ENCODE measurements around the gene TTC19.

The TTC19 gene

GRCh38 chr17:16002708-16003260 lies 3.2 kb downstream of the TTC19 start:
- no peak for DNase-seq
- H3K36me3 ChIP-seq (ENCODE audit: control insufficient read depth in 4 of 4, insufficient read depth in 4 of 4, low read length in 3 of 4): peaks cover 23 to 68% (median 57%) of the 10 kb centered on the region in 4 experiments
- H3K4me1 ChIP-seq (ENCODE audit: control extremely low read depth in 1 of 4, control insufficient read depth in 4 of 4, insufficient read depth in 4 of 4, low read length in 3 of 4): peaks cover 9 to 24% (median 16%) of the 10 kb centered on the region in 4 experiments
- no peak overlapping the region for H3K4me3 ChIP-seq (ENCODE audit: control insufficient read depth in 1 of 7, extremely low read depth in 1 of 7, insufficient read depth in 4 of 7, low read depth in 2 of 7, low read length in 6 of 7)
- no peak overlapping the region for H3K27ac ChIP-seq (ENCODE audit: insufficient read depth in 1 of 2, low read depth in 1 of 2, low read length in 2 of 2, poor library complexity in 1 of 2, severe bottlenecking in 2 of 2)
- WGBS (ENCODE audit: insufficient coverage): 100% methylated on average over 1 of the region's 2 CpGs
- CTCF ChIA-PET: no interaction called here
- POLR2A ChIA-PET: no interaction called here
- peaks cover 0 to 5% (median 3%) of the 10 kb centered on the region in 5 experiments for H3K9me3 ChIP-seq (ENCODE audit: control extremely low read depth in 1 of 5, control insufficient read depth in 4 of 5, insufficient read depth in 2 of 5, low read depth in 1 of 5, low read length in 4 of 5)
- no peaks in the 10 kb centered on the region for H3K27me3 ChIP-seq (replicated peaks in 2 of 5; ENCODE audit: control insufficient read depth in 4 of 5, insufficient read depth in 5 of 5, low read length in 4 of 5)

- ChIA-PET POLR2A (no interaction called here), CTCF (interaction anchor here (1.0 kb wide), 1 partner anchor 12 kb away, joined by 3 read pairs; no protein-coding TSS in a partner anchor)
- Histone ChIP-seq H3K36me3 (ENCODE audit: control insufficient read depth in 4 of 4, insufficient read depth in 4 of 4, low read length in 3 of 4) (peaks cover 32 to 78% (median 66%) of the 10 kb centered on the region in 4 experiments), H3K4me1 (ENCODE audit: control extremely low read depth in 1 of 4, control insufficient read depth in 4 of 4, insufficient read depth in 4 of 4, low read length in 3 of 4) (peaks cover 9 to 20% (median 11%) of the 10 kb centered on the region in 4 experiments), H3K4me3 (ENCODE audit: control insufficient read depth in 1 of 7, extremely low read depth in 1 of 7, insufficient read depth in 4 of 7, low read depth in 2 of 7, low read length in 6 of 7) (no peak overlapping the region), H3K9me3 (ENCODE audit: control extremely low read depth in 1 of 5, control insufficient read depth in 4 of 5, insufficient read depth in 2 of 5, low read depth in 1 of 5, low read length in 4 of 5) (peaks cover 0 to 5% (median 3%) of the 10 kb centered on the region in 5 experiments), H3K27me3 (replicated peaks in 2 of 5; ENCODE audit: control insufficient read depth in 4 of 5, insufficient read depth in 5 of 5, low read length in 4 of 5) (no peaks in the 10 kb centered on the region), H3K27ac (ENCODE audit: insufficient read depth in 1 of 2, low read depth in 1 of 2, low read length in 2 of 2, poor library complexity in 1 of 2, severe bottlenecking in 2 of 2) (peak overlapping the region in 1 of 2 experiments; percentile 7)
- DNase-seq: no peak
- WGBS (ENCODE audit: insufficient coverage): 100% methylated on average over 1 of the region's 1 CpG
These were observed 4.2 kb downstream of the TTC19 start for GRCh38 chr17:16003841-16004240.

- Histone ChIP-seq H3K27ac (ENCODE audit: insufficient read depth in 1 of 2, low read depth in 1 of 2, low read length in 2 of 2, poor library complexity in 1 of 2, severe bottlenecking in 2 of 2) (no peak overlapping the region), H3K27me3 (replicated peaks in 2 of 5; ENCODE audit: control insufficient read depth in 4 of 5, insufficient read depth in 5 of 5, low read length in 4 of 5) (no peaks in the 10 kb centered on the region), H3K4me1 (ENCODE audit: control extremely low read depth in 1 of 4, control insufficient read depth in 4 of 4, insufficient read depth in 4 of 4, low read length in 3 of 4) (peaks cover 5 to 8% (median 8%) of the 10 kb centered on the region in 4 experiments), H3K36me3 (ENCODE audit: control insufficient read depth in 4 of 4, insufficient read depth in 4 of 4, low read length in 3 of 4) (peaks cover 37 to 87% (median 68%) of the 10 kb centered on the region in 4 experiments), H3K4me3 (ENCODE audit: control insufficient read depth in 1 of 7, extremely low read depth in 1 of 7, insufficient read depth in 4 of 7, low read depth in 2 of 7, low read length in 6 of 7) (no peak overlapping the region), H3K9me3 (ENCODE audit: control extremely low read depth in 1 of 5, control insufficient read depth in 4 of 5, insufficient read depth in 2 of 5, low read depth in 1 of 5, low read length in 4 of 5) (peaks cover 0 to 5% (median 3%) of the 10 kb centered on the region in 5 experiments)
- no peak for DNase-seq
- CTCF ChIA-PET: interaction anchor here (1.3 kb wide), 1 partner anchor 21 kb away, joined by 3 read pairs; no protein-coding TSS in a partner anchor
- POLR2A ChIA-PET: interaction anchor here (0.6 to 0.7 kb wide), 2 partner anchors 30 to 320 kb away, joined by 3 to 4 read pairs; no protein-coding TSS in a partner anchor
- 100% methylated on average over 1 of the region's 1 CpG for WGBS (ENCODE audit: insufficient coverage)
These were observed 6.0 kb downstream of the TTC19 start for GRCh38 chr17:16005636-16006035.

GRCh38 chr17:16007439-16007838 lies 7.8 kb downstream of the TTC19 start:
- Histone ChIP-seq H3K27me3 (replicated peaks in 2 of 5; ENCODE audit: control insufficient read depth in 4 of 5, insufficient read depth in 5 of 5, low read length in 4 of 5) (no peaks in the 10 kb centered on the region), H3K4me1 (ENCODE audit: control extremely low read depth in 1 of 4, control insufficient read depth in 4 of 4, insufficient read depth in 4 of 4, low read length in 3 of 4) (no peaks in the 10 kb centered on the region), H3K9me3 (ENCODE audit: control extremely low read depth in 1 of 5, control insufficient read depth in 4 of 5, insufficient read depth in 2 of 5, low read depth in 1 of 5, low read length in 4 of 5) (no peaks in the 10 kb centered on the region), H3K27ac (ENCODE audit: insufficient read depth in 1 of 2, low read depth in 1 of 2, low read length in 2 of 2, poor library complexity in 1 of 2, severe bottlenecking in 2 of 2) (no peak overlapping the region), H3K36me3 (ENCODE audit: control insufficient read depth in 4 of 4, insufficient read depth in 4 of 4, low read length in 3 of 4) (peaks cover 34 to 87% (median 67%) of the 10 kb centered on the region in 4 experiments), H3K4me3 (ENCODE audit: control insufficient read depth in 1 of 7, extremely low read depth in 1 of 7, insufficient read depth in 4 of 7, low read depth in 2 of 7, low read length in 6 of 7) (no peak overlapping the region)
- no peak for DNase-seq
- ChIA-PET CTCF (no interaction called here), POLR2A (no interaction called here)
- WGBS (ENCODE audit: insufficient coverage): 100% methylated on average over 2 of the region's 3 CpGs

- ChIA-PET CTCF (no interaction called here), POLR2A (no interaction called here)
- Histone ChIP-seq H3K4me1 (ENCODE audit: control extremely low read depth in 1 of 4, control insufficient read depth in 4 of 4, insufficient read depth in 4 of 4, low read length in 3 of 4) (no peaks in the 10 kb centered on the region), H3K27me3 (replicated peaks in 2 of 5; ENCODE audit: control insufficient read depth in 4 of 5, insufficient read depth in 5 of 5, low read length in 4 of 5) (no peaks in the 10 kb centered on the region), H3K4me3 (ENCODE audit: control insufficient read depth in 1 of 7, extremely low read depth in 1 of 7, insufficient read depth in 4 of 7, low read depth in 2 of 7, low read length in 6 of 7) (no peak overlapping the region), H3K27ac (ENCODE audit: insufficient read depth in 1 of 2, low read depth in 1 of 2, low read length in 2 of 2, poor library complexity in 1 of 2, severe bottlenecking in 2 of 2) (no peak overlapping the region), H3K36me3 (ENCODE audit: control insufficient read depth in 4 of 4, insufficient read depth in 4 of 4, low read length in 3 of 4) (peaks cover 11 to 56% (median 33%) of the 10 kb centered on the region in 4 experiments), H3K9me3 (ENCODE audit: control extremely low read depth in 1 of 5, control insufficient read depth in 4 of 5, insufficient read depth in 2 of 5, low read depth in 1 of 5, low read length in 4 of 5) (no peaks in the 10 kb centered on the region)
- WGBS (ENCODE audit: insufficient coverage): 93% methylated on average over 1 of the region's 3 CpGs
- DNase-seq: no peak
These were observed 14.4 kb downstream of the TTC19 start for GRCh38 chr17:16013943-16014407.

GRCh38 chr17:16019347-16019746 lies 19.7 kb downstream of the TTC19 start:
- Histone ChIP-seq H3K27me3 (replicated peaks in 2 of 5; ENCODE audit: control insufficient read depth in 4 of 5, insufficient read depth in 5 of 5, low read length in 4 of 5) (no peaks in the 10 kb centered on the region), H3K27ac (ENCODE audit: insufficient read depth in 1 of 2, low read depth in 1 of 2, low read length in 2 of 2, poor library complexity in 1 of 2, severe bottlenecking in 2 of 2) (no peak overlapping the region), H3K9me3 (ENCODE audit: control extremely low read depth in 1 of 5, control insufficient read depth in 4 of 5, insufficient read depth in 2 of 5, low read depth in 1 of 5, low read length in 4 of 5) (no peaks in the 10 kb centered on the region), H3K4me1 (ENCODE audit: control extremely low read depth in 1 of 4, control insufficient read depth in 4 of 4, insufficient read depth in 4 of 4, low read length in 3 of 4) (no peaks in the 10 kb centered on the region), H3K4me3 (ENCODE audit: control insufficient read depth in 1 of 7, extremely low read depth in 1 of 7, insufficient read depth in 4 of 7, low read depth in 2 of 7, low read length in 6 of 7) (no peak overlapping the region), H3K36me3 (ENCODE audit: control insufficient read depth in 4 of 4, insufficient read depth in 4 of 4, low read length in 3 of 4) (peaks cover 6 to 48% (median 28%) of the 10 kb centered on the region in 4 experiments)
- no CpG with 5 or more reads among the region's 1 CpG for WGBS (ENCODE audit: insufficient coverage)
- POLR2A ChIA-PET: no interaction called here
- CTCF ChIA-PET: no interaction called here
- DNase-seq: no peak

GRCh38 chr17:16023881-16024280 lies 24.3 kb downstream of the TTC19 start:
- CTCF ChIA-PET: interaction anchor here (1.1 kb wide), 1 partner anchor 13 kb away, joined by 4 read pairs; no protein-coding TSS in a partner anchor

More at GRCh38 chr17:16023881-16024280, 24.3 kb downstream of the TTC19 start:
- H3K4me1 ChIP-seq (ENCODE audit: control extremely low read depth in 1 of 4, control insufficient read depth in 4 of 4, insufficient read depth in 4 of 4, low read length in 3 of 4): peaks cover 0 to 1% (median 0%) of the 10 kb centered on the region in 4 experiments
- H3K27me3 ChIP-seq (replicated peaks in 2 of 5; ENCODE audit: control insufficient read depth in 4 of 5, insufficient read depth in 5 of 5, low read length in 4 of 5): no peaks in the 10 kb centered on the region
- no CpG with 5 or more reads among the region's 4 CpGs for WGBS (ENCODE audit: insufficient coverage)
- no peak overlapping the region for H3K4me3 ChIP-seq (ENCODE audit: control insufficient read depth in 1 of 7, extremely low read depth in 1 of 7, insufficient read depth in 4 of 7, low read depth in 2 of 7, low read length in 6 of 7)
- H3K27ac ChIP-seq (ENCODE audit: insufficient read depth in 1 of 2, low read depth in 1 of 2, low read length in 2 of 2, poor library complexity in 1 of 2, severe bottlenecking in 2 of 2): no peak overlapping the region
- peaks cover 28 to 72% (median 54%) of the 10 kb centered on the region in 4 experiments for H3K36me3 ChIP-seq (ENCODE audit: control insufficient read depth in 4 of 4, insufficient read depth in 4 of 4, low read length in 3 of 4)
- H3K9me3 ChIP-seq (ENCODE audit: control extremely low read depth in 1 of 5, control insufficient read depth in 4 of 5, insufficient read depth in 2 of 5, low read depth in 1 of 5, low read length in 4 of 5): no peaks in the 10 kb centered on the region
- DNase-seq: no peak
- POLR2A ChIA-PET: interaction anchor here (0.7 to 1.0 kb wide), 2 partner anchors 25 to 182 kb away, joined by 3 read pairs; partner anchors contain the start of gene ZSWIM7
